K562 (cell line): ENCODE measurements around the gene LRP1B. TPM values are rescaled to one million over a fixed set of nuclear protein-coding genes. Genes with fewer than 3 reads are reported as not detected.

Experiments used
- ATAC-seq: fragments of 200-7000 bp; cut with Tn5 transposase; 3 replicates; pipeline ENCODE4 v1.9.1; 2020; ENCODE audit warnings: moderate library complexity
- BruUV-seq: library from RNA; stranded (reverse); fragments of 400-500 nt; replicated peaks from 2 replicates; lab custom pipeline; 2021; lab: Mats Ljungman, UMichigan
- CTCF ChIA-PET: fragments of 300-600 bp; formaldehyde crosslinking; extraction: SDS; loops from one replicate; lab custom pipeline; 2021; ENCODE audit warnings: low intra/inter-chr PET ratio; lab: Yijun Ruan, JAX
- POLR2A ChIA-PET: fragments of 300-600, 350-650 bp; sonication (Branson Sonifier 250); formaldehyde crosslinking; extraction: SDS; loops from one replicate; lab custom pipeline; 2021; ENCODE audit warnings: antibody characterized with exemption, inconsistent platforms; lab: Yijun Ruan, JAX
- DNase-seq, 4 experiments: peaks; one replicate each; pipeline versions ENCODE4 v3.0.0 to v3.0.0-alpha.2; 2011 to 2018; ENCODE audit warnings: low spot score in 3 of 4, mixed read lengths in 3 of 4; ENCODE audit errors: extremely low read depth in 1 of 4
- FAIRE-seq: peaks from 2 replicates; lab custom pipeline; 2011; peaks lifted over from hg19 to GRCh38; lab: Jason Lieb, UNC
- H2AFZ ChIP-seq: 2 replicates; pipeline ENCODE4 v1.6.0; 2011; ENCODE audit warnings: low read depth, low read length, control low read depth, inconsistent platforms
- H3K27ac ChIP-seq: fragments of 200-600 bp; 3 replicates; pipeline ENCODE4 v1.8.0; 2011; ENCODE audit warnings: low read depth, mild to moderate bottlenecking, control low read depth, inconsistent platforms, low read length, moderate library complexity, mixed read lengths; ENCODE audit errors: extremely low read depth
- H3K27me3 ChIP-seq, 2 experiments: fragments of 300-600 bp in 1 of 2; 2 replicates in 1 of 2; 3 replicates in 1 of 2; pipeline versions ENCODE4 v1.6.0 to v1.8.0; 2011; ENCODE audit warnings: inconsistent platforms in 2 of 2, low read length in 2 of 2, mild to moderate bottlenecking in 1 of 2, mixed read lengths in 1 of 2, moderate library complexity in 1 of 2; ENCODE audit not compliant: control insufficient read depth in 2 of 2, insufficient read depth in 2 of 2
- H3K36me3 ChIP-seq: fragments of 300-600 bp; 3 replicates; pipeline ENCODE4 v1.8.0; 2011; ENCODE audit warnings: mild to moderate bottlenecking, low read length, inconsistent platforms; ENCODE audit not compliant: control insufficient read depth, insufficient read depth
- H3K4me1 ChIP-seq, 2 experiments: fragments of 200-600 bp in 1 of 2; replicated peaks in 1 of 2; 2 replicates in 1 of 2; 3 replicates in 1 of 2; pipeline versions ENCODE4 v1.5.1 to v1.8.0; 2011; ENCODE audit warnings: inconsistent platforms in 2 of 2, low read length in 2 of 2, mild to moderate bottlenecking in 1 of 2, mixed read lengths in 1 of 2, moderate library complexity in 1 of 2; ENCODE audit not compliant: control insufficient read depth in 2 of 2, insufficient read depth in 2 of 2
- H3K4me2 ChIP-seq: 2 replicates; pipeline ENCODE4 v1.6.1; 2011; ENCODE audit warnings: low read length, control low read depth, inconsistent platforms, mixed read lengths; ENCODE audit not compliant: insufficient read depth
- H3K4me3 ChIP-seq: fragments of 200-600 bp; sonication (generic), shearing (Covaris generic); 2 replicates; pipeline ENCODE4 v1.5.1; 2016; ENCODE audit warnings: control low read depth, inconsistent platforms
- H3K79me2 ChIP-seq: fragments of 200-600 bp; 3 replicates; pipeline ENCODE4 v1.8.0; 2011; ENCODE audit warnings: low read length, inconsistent platforms; ENCODE audit not compliant: control insufficient read depth, insufficient read depth
- H3K9ac ChIP-seq, 2 experiments: 2 replicates each; pipeline versions ENCODE4 v1.6.0 to v1.6.1; 2011; ENCODE audit warnings: low read depth in 2 of 2, low read length in 2 of 2, control low read depth in 1 of 2, inconsistent platforms in 1 of 2, mild to moderate bottlenecking in 1 of 2, mixed read lengths in 1 of 2; ENCODE audit not compliant: insufficient read depth in 1 of 2
- H3K9me1 ChIP-seq: one replicate; pipeline ENCODE4 v1.6.0; 2011; ENCODE audit warnings: inconsistent platforms, mild to moderate bottlenecking, low read length, moderate library complexity; ENCODE audit not compliant: control insufficient read depth, insufficient read depth
- H3K9me3 ChIP-seq: replicated peaks from 2 replicates; pipeline ENCODE4 v1.5.1; 2011; ENCODE audit warnings: low read depth, low read length, inconsistent platforms; ENCODE audit not compliant: control insufficient read depth, insufficient read depth
- H4K20me1 ChIP-seq: replicated peaks from 2 replicates; pipeline ENCODE4 v1.6.1; 2011; ENCODE audit warnings: low read length, inconsistent platforms, mixed read lengths; ENCODE audit not compliant: control insufficient read depth, insufficient read depth
- DMBX1 ChIP-seq: fragments of 250-450 bp; sonication (Bioruptor Pico); IDR thresholded peaks from 2 replicates; pipeline ENCODE4 v1.8.0; 2022; ENCODE audit warnings: inconsistent platforms, mild to moderate bottlenecking, moderate library complexity, borderline replicate concordance
- HMGXB4 ChIP-seq: sonication (generic); formaldehyde crosslinking; IDR thresholded peaks from 2 replicates; pipeline ENCODE4 v1.8.1; 2023; ENCODE audit warnings: mild to moderate bottlenecking, missing genetic modification reagents
- MTA3 ChIP-seq: fragments of 450-650 bp; formaldehyde crosslinking; IDR thresholded peaks from 2 replicates; pipeline ENCODE4 v1.6.1; 2017; ENCODE audit warnings: mild to moderate bottlenecking, borderline replicate concordance
- SFPQ ChIP-seq: fragments of 200-400 bp; formaldehyde crosslinking; IDR thresholded peaks from 2 replicates; pipeline ENCODE4 v1.6.1; 2017; ENCODE audit warnings: mild to moderate bottlenecking, low read depth, low read length, moderate library complexity
- SMARCE1 ChIP-seq: fragments of 450-650 bp; IDR thresholded peaks from 2 replicates; pipeline ENCODE4 v1.7.1; 2016; ENCODE audit warnings: mild to moderate bottlenecking
- ZFP91 ChIP-seq: sonication (generic); formaldehyde crosslinking; IDR thresholded peaks from 2 replicates; pipeline ENCODE4 v1.8.0; 2022; ENCODE audit warnings: mild to moderate bottlenecking, missing genetic modification reagents
- ZNF592 ChIP-seq: fragments of 450-650 bp; IDR thresholded peaks from 2 replicates; pipeline ENCODE4 v1.6.1; 2017; ENCODE audit warnings: antibody characterized with exemption, mild to moderate bottlenecking
- ZZZ3 ChIP-seq: fragments of 450-650 bp; IDR thresholded peaks from 2 replicates; pipeline ENCODE4 v1.6.1; 2016; ENCODE audit warnings: antibody characterized with exemption, mild to moderate bottlenecking, moderate library complexity
- WGBS: fragments of 100-300 bp; shearing (Covaris generic); methylation state at CpG from one replicate; pipeline ENCODE4 v1.1.6; 2016; ENCODE audit warnings: low coverage, mixed read lengths; ENCODE audit not compliant: insufficient coverage; ENCODE audit errors: missing lambda C conversion rate; 5-methylcytosine and 5-hydroxymethylcytosine counted together
- in situ Hi-C: fragments of 300-500 bp; cut with MboI; formaldehyde crosslinking; loops from 4 replicates; pipeline ENCODE4 v1.15.0; 2018; ENCODE audit warnings: inconsistent platforms, mixed read lengths
- intact Hi-C: fragments of 100-400 bp; cut with micrococcal nuclease; formaldehyde crosslinking; loops from 2 replicates; pipeline ENCODE4 v1.14.2; 2022
- polyA plus RNA-seq, 8 experiments: library from polyadenylated mRNA; depleted of rRNA in 4 of 8; stranded (reverse) in 5 of 8; unstranded in 3 of 8; fragments of >200 nt; fragmentation: Nextera tagmentation in 2 of 8; fragmentation: Illumina TruSeq in 1 of 8; extraction: Ambion mirVana in 2 of 8; extraction: Trizol in 1 of 8; gene quantifications; 2 replicates each; pipeline versions ENCODE4 v1.2.1 to v1.2.3, GENCODE V29; 2011 to 2014; ENCODE audit warnings: inconsistent platforms in 1 of 8, missing spikeins in 1 of 8
- total RNA-seq, 7 experiments: library from RNA; depleted of rRNA in 6 of 7; stranded (reverse); fragments of >200 nt in 6 of 7; fragmentation: Illumina TruSeq in 2 of 7; extraction: Trizol in 2 of 7; gene quantifications; 2 replicates each; pipeline versions ENCODE4 v1.2.1 to v1.2.3, GENCODE V29; 2011 to 2021; ENCODE audit warnings: low replicate concordance in 1 of 7

Gene LRP1B
- total and polyA plus RNA-seq, 9 of the 15 experiments (the other 6 are each of a cell fraction or from before 2014, with no cell fraction given), result not detected

- H3K4me3 ChIP-seq, result no peak overlapping the region
- in situ Hi-C loops, result no loop called here
- TF ChIP-seq ZZZ3 (no peak), HMGXB4 (CRISPR knock-in tag) (no peak), MTA3 (no peak), DMBX1 (CRISPR knock-in tag) (no peak), ZNF592 (no peak), ZFP91 (CRISPR knock-in tag) (no peak), SMARCE1 (no peak), SFPQ (no peak)
Measured at GRCh38 chr2:140683658-140684057, 1447.2 kb downstream of the LRP1B start.

More at GRCh38 chr2:140683658-140684057, 1447.2 kb downstream of the LRP1B start:
- Histone ChIP-seq H3K4me1 (no peaks in the 10 kb centered on the region), H3K9ac (no peak overlapping the region), H3K4me2 (no peak overlapping the region), H3K79me2 (no peaks in the 10 kb centered on the region), H3K9me1 (no peaks in the 10 kb centered on the region), H3K36me3 (no peaks in the 10 kb centered on the region), H3K27ac (no peak overlapping the region), H2AFZ (no peak overlapping the region), H3K27me3 (no peaks in the 10 kb centered on the region), H4K20me1 (no peaks in the 10 kb centered on the region), H3K9me3 (peaks cover 2% of the 10 kb centered on the region; the same call in 1 of the 2 replicates)
- no TSS peak for BruUV-seq
- FAIRE-seq, result no peak
- intact Hi-C loops, result no loop called here
- DNase-seq, result no peak
- POLR2A ChIA-PET, result no interaction called here
- WGBS, result 5% methylated on average over 16 of the region's 18 CpGs
- CTCF ChIA-PET, result no interaction called here
- ATAC-seq, result no peak
